GM19467 (cell line): ENCODE data around the gene SEMA3F.

ENCODE experiments used
- ATAC-seq: cut with Tn5 transposase; IDR thresholded peaks from one replicate; pipeline ENCODE4 v1.9.1; 2021; ENCODE audit warnings: mild to moderate bottlenecking, moderate library complexity; ENCODE audit not compliant: unreplicated experiment

Gene SEMA3F

GRCh38 chr3:50132421-50133282 is 22.5 kb upstream of the SEMA3F start:
- no peak for ATAC-seq

- ATAC-seq = no peak
Measured at GRCh38 chr3:50133283-50133615, 21.9 kb upstream of the SEMA3F start.

- no peak for ATAC-seq
Measured at GRCh38 chr3:50134367-50134766, 20.8 kb upstream of the SEMA3F start.

GRCh38 chr3:50135964-50136363 is 19.2 kb upstream of the SEMA3F start:
- no peak for ATAC-seq

- ATAC-seq = no peak
Measured at GRCh38 chr3:50136714-50137405, 18.3 kb upstream of the SEMA3F start.

GRCh38 chr3:50137531-50137930 is 17.6 kb upstream of the SEMA3F start:
- ATAC-seq = no peak

GRCh38 chr3:50138266-50139200 is 16.6 kb upstream of the SEMA3F start:
- no peak for ATAC-seq

GRCh38 chr3:50139308-50139707 is 15.8 kb upstream of the SEMA3F start:
- ATAC-seq = no peak

GRCh38 chr3:50139718-50140423 is 15.3 kb upstream of the SEMA3F start:
- no peak for ATAC-seq

- ATAC-seq = no peak
Measured at GRCh38 chr3:50140990-50141389, 14.1 kb upstream of the SEMA3F start.

GRCh38 chr3:50146316-50146901 is 8.7 kb upstream of the SEMA3F start:
- ATAC-seq = no peak

GRCh38 chr3:50147016-50147415 is 8.1 kb upstream of the SEMA3F start:
- no peak for ATAC-seq

GRCh38 chr3:50147447-50147846 is 7.7 kb upstream of the SEMA3F start:
- no peak for ATAC-seq

GRCh38 chr3:50147861-50148260 is 7.3 kb upstream of the SEMA3F start:
- ATAC-seq = no peak

- ATAC-seq = no peak
Measured at GRCh38 chr3:50150404-50150750, 4.7 kb upstream of the SEMA3F start.

GRCh38 chr3:50150863-50151686 is 4.0 kb upstream of the SEMA3F start:
- no peak for ATAC-seq

- ATAC-seq = no peak
Measured at GRCh38 chr3:50151728-50152127, 3.4 kb upstream of the SEMA3F start.

- no peak for ATAC-seq
Measured at GRCh38 chr3:50153782-50154475, 1.2 kb upstream of the SEMA3F start.

- no peak for ATAC-seq
Measured at GRCh38 chr3:50154476-50154839, 666 bp upstream of the SEMA3F start.
